Superior temporal gyrus (tissue), 1 donor: ENCODE measurements around the gene PBX1.

Experiments used
- DNase-seq: peaks from one replicate; pipeline ENCODE4 v3.0.0-alpha.2; 2016; ENCODE audit errors: extremely low spot score

PBX1 gene

DNA sequence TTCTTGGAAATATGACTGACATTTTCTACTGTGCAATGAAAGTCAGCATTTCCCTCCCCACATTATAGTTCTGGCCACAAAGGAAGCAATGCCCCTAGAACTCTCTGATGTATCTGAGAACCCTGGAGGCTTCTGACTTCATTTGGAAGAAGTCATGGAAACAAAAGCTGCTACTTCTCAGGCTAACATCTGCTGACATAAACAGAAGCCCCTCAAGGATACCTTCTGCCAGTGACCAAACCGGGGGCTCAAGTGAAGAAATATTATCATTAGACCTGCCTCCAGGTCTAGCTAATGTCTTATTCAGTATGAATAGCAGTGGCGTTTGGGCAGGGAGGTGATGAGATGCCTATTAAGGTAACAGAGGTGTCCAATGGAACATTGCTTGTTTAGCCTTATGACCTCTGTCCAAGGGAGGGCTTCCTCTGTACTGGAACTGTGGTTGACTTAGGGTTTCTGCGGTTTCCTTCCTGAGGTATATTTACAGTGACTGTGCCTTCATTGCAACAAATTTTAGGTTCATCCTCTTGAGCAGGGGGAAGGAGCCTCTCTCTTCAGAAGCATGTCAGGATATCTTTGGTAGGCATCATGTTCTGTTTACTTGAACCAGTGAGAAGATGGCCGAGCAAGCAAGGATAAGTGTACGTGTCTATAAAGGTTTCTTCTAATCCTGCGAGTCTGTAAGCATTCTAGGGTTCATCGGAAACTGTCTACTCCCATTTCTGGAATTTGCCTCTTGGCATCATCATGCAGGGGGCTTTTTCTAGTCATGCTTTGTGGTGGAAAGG, 161.7 kb downstream of the PBX1 start:
- no peak for DNase-seq

DNA sequence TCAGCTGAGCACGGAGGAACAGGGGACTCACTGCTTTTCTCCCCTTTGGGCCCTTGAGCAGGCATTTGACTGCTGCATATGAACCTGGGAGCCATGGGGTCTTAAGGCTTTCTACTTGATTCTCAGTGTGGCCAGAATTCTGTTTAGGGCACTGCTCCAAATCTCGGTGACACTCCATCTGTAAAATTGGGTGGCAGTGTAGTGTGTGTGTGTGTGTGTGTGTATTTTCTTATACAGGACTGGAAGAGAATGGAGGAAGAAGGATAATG, 162.2 kb downstream of the PBX1 start:
- no peak for DNase-seq

DNA sequence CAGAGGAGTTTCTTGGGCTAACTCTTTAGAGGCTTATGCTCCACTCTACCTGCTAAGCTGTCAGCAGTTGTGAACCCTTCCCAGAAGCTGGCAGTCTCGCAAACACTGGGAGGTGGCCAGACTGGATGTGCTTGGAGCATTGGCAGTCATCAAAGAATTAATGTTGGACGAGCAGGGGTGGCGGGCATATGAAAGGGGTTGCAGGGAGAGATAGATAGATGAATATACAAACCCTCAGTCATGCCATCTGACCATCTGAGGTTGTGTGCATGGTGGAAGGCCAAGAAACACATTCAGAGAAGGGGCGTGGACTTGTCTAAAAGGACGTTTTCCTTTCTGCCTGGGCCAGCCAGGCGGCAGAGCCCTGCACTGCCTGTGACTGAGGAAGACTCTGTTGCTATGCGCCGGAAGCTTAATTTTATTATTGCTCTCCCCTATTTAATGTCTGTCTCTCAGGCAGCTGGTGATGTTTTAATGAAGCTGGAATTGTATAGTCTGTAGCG, 164.4 kb downstream of the PBX1 start:
- no peak for DNase-seq

DNA sequence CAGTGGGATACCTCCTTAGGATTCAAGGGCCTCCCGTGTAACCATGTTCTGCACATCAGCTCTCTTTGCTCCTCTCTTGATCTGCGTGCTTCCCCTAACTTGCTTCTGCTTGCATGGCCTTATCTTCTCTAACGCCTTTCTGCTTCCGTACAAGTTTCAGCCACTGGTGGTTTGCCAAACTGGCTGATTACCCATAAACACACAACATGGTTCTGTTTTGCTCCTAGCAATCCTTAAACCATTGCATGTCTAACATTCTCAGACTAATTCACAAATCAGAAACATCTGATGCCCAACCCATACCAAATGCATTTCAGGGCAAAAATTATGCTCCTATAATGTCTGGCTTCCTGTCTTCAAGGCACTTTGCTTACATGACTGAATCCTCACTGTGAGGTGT, 166.4 kb downstream of the PBX1 start:
- no peak for DNase-seq

DNA sequence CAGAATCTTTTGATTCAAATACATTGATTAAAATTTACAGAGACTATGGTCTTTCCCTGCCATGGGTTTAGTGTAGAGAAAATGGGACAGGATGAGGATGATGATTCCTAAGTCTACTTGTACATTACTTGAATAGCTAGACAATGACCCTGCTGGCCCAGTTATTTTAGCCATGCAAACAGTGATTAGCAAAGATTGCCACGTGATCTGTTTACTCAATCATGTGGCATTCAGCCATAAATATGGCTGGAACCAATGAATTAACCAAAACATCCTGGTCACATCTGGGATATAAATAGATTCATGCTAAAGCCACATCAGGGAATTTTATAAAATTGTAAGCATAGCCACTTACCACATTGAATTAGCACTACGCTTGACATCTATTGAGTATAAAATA, 167.3 kb downstream of the PBX1 start:
- DNase-seq, result no peak

DNA sequence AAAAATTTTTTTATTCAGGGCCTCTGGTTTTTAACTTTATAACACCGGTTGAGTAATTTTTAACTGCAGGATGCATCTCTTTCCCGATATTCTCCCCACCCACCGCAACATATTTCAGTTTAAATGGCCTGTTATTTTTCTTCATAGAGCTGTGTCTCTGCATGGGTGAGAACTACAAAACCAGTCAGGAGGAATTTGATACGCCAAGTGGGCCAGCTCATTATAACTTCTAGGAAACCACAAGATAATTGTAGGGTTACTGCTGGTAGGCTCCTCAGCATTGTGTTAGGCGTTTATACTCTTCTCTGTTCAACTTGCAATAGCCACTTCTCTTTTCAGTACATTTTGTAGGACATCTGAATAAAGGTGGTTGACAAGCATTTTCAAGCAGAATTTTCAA, 169.7 kb downstream of the PBX1 start:
- DNase-seq, result no peak

DNA sequence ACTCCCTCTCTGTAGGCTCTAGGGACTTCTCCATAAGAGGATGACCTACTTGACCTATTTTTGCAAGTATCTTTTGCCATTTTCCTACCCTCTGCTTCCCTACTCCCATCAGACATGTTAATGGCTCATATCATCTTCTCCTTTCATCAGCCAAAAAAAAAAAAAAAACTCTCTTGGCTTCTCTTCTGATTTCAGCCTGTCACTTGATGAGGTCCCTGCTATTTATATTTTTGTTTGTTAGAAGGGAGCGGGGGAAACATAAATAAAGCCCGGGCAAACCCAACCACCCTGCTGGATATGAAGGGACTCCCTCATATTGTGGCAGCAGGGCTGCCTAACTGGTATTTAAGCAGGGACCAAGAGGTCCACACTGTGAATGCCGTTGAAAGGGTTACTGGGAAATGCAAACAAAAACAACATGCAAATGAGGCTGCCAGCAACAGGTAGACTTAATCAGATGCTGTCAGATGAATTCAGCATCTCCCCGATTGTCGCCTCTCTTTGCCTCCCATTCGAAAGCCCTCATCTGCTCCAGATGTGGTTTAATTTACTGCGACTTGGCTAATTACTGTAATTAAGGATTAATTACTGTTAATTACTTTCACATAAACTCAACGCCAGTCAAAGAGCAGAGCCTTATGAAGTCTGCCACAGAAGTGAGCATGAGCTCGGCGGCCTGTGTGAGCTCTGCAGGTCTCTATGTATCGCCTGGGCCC, 172.3 kb downstream of the PBX1 start:
- DNase-seq, result no peak

DNA sequence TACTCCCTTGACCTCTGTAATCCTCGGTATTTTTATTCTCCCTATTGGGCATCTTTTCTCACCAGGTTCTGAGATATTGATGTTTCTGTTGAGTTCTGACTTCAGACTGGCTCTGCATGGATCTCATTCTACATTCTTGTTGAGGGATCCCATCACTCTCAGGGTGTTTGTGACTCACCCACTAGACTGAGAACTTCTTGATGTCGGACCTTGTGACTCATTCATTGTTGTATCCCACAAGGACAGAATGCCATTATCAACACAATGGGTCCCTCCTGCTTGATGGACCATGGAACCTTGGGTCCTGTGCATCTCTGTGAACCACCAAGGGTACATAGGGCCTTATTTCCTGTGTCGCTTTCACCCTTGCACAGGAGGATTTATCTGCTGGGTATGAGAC, 174.1 kb downstream of the PBX1 start:
- DNase-seq, result no peak

DNA sequence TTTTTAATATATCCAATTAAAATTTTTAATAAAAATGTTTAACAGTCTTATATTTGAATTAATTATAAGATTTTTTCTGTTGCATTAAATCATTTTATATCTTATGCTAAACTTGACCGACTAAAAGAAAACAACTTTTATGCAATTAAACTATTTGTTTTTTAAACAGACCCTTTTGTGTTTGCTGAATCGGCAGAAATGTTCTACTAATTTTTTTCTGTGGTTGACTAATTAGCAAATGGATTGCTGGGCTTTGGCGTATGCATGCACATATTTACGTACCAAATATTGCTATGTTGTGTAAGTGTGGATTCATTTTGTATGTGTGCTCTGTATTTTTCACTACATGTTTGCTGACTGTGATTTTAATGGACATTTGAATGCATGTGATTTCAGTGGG, 174.8 kb downstream of the PBX1 start:
- DNase-seq, result no peak

DNA sequence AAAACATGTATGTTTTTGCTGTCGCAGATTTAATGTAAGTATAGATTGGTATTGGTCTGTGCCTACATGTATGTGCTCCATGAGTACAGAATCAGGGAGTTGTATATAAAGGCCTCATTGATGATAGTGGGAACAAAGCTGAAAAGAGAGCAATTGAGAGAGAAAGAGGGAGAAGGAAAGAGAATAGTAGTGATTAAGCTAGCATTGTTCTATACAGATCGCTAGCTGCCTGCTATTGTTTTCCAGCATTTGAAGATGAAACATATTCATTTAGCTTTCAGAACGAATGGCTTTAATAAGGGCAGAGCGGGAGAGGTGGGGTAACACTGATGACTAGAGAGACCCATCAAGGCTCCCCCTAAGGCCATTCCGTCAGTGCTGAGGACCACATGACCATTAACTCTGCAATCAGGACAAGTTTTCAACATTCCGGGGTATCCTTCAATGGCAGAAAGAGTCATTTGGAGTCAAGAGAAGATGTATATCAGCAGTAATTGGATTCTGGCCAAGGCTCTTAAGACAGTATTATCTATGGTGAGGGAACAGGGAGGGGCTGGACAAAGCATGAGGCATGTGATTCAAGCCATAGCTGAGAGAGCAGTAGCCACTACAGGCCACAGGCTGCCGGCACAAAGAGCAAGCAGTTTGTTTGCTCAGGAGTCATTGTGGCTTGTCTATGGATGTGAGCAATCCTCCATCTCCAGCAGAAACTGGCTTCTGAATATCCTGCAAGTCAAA, 176.5 kb downstream of the PBX1 start:
- peak; percentile 88 for DNase-seq

DNA sequence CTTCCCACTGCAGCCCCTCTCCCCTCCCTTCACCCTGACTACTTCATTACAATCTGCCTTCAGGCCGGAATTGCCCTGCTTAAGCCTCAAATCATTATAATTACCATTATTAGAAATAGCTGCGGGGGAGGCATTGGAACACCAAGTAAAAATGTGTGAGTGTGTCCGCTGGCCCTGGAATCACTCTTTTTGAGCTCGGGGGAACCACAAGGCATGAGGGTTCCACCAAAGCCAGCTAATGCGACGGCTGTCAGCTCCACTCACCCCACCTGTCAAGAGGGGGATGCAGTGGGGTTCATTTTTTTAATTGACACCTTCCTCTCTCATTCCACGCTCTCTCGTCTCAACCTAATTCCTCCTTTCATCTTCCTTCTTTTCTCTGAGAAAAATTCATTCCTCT, 177.2 kb downstream of the PBX1 start:
- no peak for DNase-seq

DNA sequence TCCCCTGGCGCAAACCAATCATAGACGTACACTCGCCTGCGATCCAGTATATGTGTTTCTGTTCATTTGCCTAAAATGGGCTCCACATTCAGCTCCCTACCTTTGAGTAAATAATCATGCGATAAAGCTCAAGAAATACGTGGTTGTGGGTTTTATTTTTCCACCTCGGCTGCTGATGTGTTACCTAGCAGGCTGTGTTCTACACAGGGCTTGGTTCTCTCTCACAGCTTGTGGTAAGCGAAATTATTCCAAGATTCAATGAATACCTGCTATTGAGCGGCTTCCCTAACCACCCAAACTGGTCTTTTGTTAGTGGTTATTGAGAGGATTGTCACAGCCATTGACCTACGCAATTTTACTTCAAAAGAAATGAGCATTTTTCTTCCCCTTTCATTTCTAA, 180.2 kb downstream of the PBX1 start:
- DNase-seq, result no peak

DNA sequence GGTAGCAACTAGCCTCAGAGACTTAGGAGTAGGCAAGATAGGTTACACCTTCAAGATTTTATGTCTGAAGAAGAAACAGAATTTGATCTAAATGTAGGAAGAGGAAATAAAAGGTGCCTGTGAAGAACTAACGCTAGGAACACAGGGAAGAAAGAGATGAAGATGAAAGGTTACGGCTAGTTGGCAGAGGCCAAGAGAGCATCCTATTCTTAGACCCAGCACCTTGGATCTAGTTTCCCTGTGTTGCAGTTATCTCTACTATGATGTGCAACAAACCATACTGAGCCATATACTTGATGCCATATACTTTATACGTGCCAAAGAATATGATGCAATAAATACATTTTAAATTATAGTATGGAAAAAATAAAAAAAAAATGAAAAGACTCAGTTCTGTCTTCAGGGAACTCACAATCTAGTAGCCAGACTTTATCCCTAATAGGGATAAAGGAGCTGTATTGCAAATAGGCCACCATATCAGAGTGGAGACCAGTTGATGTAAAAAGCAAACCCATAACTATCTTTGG, 181.1 kb downstream of the PBX1 start:
- DNase-seq, result no peak

DNA sequence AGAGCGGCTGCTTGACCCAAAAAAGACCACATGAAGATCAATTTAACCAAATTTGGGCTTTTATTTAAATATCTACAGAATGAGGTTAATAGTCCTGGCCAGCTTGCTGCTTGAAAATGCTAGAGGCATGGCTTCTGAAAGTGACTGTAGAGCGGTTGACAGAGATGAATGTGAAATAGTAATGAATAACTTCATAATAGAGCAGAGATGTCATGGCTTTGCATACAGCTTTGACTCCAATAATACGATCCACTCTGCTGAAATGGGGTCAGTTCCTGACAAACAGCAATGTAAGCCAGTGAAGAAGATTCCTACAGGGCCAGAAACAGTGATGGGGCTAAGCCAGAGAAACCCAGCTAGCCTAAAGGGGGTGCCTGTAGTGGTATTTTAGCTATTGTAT, 183.8 kb downstream of the PBX1 start:
- DNase-seq, result no peak

DNA sequence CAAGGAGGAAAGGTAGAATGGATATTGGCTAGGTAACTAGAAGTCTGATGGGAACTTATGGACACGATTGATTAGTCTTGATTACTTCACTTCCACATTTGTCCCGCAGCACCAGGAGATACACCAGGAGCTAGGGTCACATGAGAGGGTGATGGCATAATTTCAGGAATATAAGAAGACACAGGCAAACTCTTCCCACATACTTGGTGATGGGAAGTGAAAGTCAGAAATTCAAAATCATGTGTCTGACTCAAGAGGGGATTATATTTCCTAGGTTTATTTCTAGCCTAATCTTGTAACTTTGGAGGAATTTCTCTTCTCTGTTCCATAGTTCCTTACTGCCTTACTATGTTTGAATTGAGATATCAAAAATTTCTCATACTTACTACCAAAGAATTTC, 185.0 kb downstream of the PBX1 start:
- DNase-seq, result no peak

DNA sequence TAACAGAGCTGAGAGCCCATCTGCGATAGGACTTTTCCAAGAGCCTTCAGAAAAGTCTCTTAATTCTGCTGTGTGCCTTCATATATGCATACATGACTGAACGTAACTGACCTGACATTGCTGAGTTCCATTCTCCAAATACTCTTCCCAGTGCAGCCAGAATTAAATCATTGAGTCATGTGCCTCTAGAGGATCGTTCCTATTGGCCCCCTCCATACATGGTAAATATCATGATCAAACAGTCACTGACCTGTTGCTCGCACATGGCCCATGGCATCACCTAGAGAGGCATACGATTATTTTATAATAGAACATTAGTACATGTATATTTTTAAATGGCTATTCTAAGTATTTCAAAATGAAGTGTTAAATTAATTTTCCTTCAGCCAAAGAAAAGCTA, 186.8 kb downstream of the PBX1 start:
- DNase-seq, result no peak

DNA sequence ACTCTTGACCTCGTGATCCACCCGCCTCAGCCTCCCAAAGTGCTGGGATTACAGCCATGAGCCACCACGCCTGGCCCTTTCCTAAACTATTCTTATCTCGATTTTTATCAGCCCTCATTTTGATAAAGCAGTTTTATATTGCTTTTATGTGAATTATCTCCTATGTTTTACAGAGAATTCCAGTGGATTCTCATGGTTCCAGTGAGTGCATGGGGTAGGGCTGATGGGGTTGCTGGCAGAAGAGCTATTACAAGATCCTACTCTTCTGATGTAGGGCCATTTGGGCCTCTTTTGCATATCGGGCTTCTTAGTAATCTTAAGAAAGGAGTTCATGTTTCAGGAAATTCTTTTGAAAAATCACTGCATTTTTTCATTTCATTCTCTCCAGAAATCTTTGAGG, 187.6 kb downstream of the PBX1 start:
- no peak for DNase-seq

DNA sequence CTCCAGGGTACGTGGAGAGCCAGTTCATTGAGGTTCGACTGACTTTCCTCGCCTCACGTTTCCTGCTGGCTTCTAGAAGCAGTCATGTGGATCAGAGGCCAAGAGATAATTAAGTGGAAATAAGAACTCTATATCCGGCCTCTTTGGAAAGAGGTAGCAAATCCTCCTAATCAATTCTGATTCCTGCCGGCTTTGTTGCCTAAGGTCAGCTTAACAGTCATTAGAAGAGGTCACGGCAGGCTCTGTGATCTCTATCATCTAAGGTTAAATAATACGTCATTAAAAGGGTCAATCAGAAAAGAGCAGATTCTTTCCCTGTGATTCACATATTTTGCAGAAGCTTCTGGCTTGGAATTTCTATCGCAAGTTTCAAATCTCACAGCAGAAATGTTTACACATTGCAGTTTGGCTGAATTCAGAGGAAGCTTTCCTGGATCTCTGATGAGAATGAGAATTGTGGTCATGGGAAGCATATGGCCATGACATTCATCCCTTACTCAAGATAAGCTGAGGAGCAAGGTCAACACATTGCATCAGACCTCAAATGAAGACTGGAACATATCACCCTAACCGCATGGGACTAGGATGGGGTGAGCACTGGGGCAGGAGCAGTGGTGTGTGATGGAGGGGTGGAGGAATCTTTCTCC, 189.4 kb downstream of the PBX1 start:
- DNase-seq, result no peak

DNA sequence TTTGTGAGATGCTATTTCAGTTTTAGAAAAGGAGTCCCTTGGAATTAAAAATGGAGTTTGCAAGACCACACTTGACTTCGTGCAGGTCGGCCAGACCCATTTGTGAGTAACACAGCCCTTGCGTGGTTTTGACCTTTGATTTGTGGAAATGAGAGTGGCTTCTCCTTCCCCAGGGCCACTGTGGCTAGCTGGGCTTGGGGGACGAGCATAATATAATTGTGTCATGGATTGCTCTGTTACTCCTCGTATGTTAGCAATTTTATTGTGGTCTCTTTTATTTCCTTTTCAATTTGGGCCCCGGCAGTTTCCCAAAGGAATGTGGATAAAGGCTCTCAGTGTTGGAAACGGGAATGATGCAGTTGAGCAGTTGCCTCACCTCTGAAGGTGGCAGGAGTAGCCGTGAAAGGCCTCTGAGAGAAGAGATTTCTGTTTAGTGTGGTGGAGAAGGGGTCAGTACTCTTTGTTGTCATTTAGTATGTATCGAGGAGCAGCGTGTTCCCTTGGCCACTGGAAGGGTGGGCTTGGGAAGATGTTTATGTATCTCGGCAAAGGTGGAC, 194.6 kb downstream of the PBX1 start:
- DNase-seq, result no peak

DNA sequence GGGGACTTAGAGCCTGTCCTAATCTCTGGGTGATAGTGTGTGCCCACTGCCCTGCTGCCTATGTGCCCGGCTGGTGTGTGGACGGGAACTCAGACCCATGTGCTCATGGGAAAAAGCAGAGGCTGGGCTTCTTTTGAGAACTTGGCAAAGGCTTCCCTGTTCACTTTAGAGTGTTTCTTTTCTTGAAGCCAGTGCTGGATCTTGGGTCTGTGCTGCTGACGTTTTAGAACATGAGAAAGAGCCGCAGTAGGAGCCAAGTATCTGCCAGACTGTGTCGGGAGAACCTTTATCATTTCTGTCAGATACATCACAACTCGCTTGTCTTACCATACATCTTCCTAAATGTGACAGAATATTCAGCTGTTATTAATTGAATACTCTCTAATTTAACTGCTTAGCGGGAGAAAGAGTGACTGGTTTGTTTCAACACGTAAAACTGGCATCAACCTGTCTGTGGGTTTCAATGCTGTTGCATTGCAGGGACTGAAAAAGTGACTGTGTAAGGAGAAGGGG, 195.2 kb downstream of the PBX1 start:
- DNase-seq, result peak; percentile 78

DNA sequence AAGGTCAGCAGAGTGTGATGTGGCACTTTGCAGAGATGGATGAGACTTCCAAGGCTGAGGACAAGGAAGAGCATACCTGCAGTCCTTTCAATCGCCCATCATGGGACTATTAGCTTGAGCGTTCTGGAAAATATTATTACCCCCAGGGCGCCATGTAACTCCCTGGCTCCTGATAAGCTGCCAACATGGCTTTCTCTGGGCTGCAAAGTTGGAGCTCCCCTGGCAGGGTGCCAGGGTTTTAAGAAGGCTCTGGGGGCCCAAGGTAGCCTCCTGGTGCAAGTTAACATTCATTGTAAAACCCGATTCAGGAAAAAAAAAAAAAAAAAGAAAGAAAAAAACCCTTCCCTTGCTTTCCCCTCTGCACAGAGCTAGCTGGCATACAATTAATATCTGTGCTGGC, 196.7 kb downstream of the PBX1 start:
- no peak for DNase-seq

DNA sequence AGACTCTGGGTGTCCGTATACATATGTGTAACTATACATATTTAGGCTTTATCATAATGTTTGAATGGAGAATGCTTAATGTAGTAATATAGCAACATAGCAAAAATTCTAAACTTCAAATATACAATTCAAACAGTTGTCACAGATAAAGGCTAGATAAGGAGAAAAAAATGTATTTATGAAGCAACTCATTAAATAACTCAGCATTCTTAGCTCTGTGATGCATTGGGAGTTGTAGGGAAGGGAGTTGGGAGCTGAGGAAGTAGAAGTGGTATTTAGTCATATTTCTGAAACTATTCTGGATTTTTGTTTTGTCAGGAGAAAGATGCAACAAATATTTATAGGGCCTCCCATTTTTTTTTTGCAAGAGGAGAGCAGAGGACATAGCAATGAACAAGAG, 197.8 kb downstream of the PBX1 start:
- no peak for DNase-seq
